H9 (cell line): ENCODE data around the gene ANAPC10. TPM values are rescaled to one million over a fixed set of nuclear protein-coding genes. Genes with fewer than 3 reads are reported as not detected.

ENCODE experiments used
- DNase-seq: peaks from one replicate; pipeline ENCODE4 v3.0.0-alpha.2; 2017
- H2AFZ ChIP-seq: one replicate; pipeline ENCODE4 v1.6.1; 2013; ENCODE audit warnings: mild to moderate bottlenecking, low read length, control low read depth, moderate library complexity
- H2AK5ac ChIP-seq: 2 replicates; pipeline ENCODE4 v1.6.1; 2013; ENCODE audit warnings: low read length, control low read depth, mixed read lengths; ENCODE audit not compliant: insufficient read length
- H2BK120ac ChIP-seq: one replicate; pipeline ENCODE4 v1.6.1; 2013; ENCODE audit warnings: low read depth, mild to moderate bottlenecking, low read length, control low read depth, inconsistent platforms; ENCODE audit not compliant: poor library complexity, severe bottlenecking
- H2BK12ac ChIP-seq: 2 replicates; pipeline ENCODE4 v1.6.1; 2013; ENCODE audit warnings: low read length, control low read depth, mixed read lengths, low read depth; ENCODE audit not compliant: insufficient read length
- H2BK15ac ChIP-seq: 2 replicates; pipeline ENCODE4 v1.6.1; 2013; ENCODE audit warnings: low read depth, low read length, control low read depth
- H2BK20ac ChIP-seq: one replicate; pipeline ENCODE4 v1.6.1; 2013; ENCODE audit warnings: low read depth, mild to moderate bottlenecking, low read length, control low read depth, inconsistent platforms; ENCODE audit not compliant: poor library complexity, severe bottlenecking
- H2BK5ac ChIP-seq: 2 replicates; pipeline ENCODE4 v1.6.1; 2013; ENCODE audit warnings: low read length, control low read depth, mixed read lengths; ENCODE audit not compliant: insufficient read length
- H3K14ac ChIP-seq: 2 replicates; pipeline ENCODE4 v1.6.1; 2013; ENCODE audit warnings: low read length, control low read depth; ENCODE audit not compliant: insufficient read depth
- H3K18ac ChIP-seq: 2 replicates; pipeline ENCODE4 v1.6.1; 2013; ENCODE audit warnings: low read depth, mild to moderate bottlenecking, mixed read lengths, low read length, control low read depth; ENCODE audit not compliant: insufficient read length
- H3K23ac ChIP-seq: 2 replicates; pipeline ENCODE4 v1.6.1; 2013; ENCODE audit warnings: low read length, control low read depth, mixed read lengths, low read depth; ENCODE audit not compliant: insufficient read length
- H3K23me2 ChIP-seq: 2 replicates; pipeline ENCODE4 v1.6.1; 2013; ENCODE audit warnings: low read depth, mild to moderate bottlenecking, mixed read lengths, low read length, control low read depth; ENCODE audit not compliant: insufficient read length, poor library complexity, severe bottlenecking
- H3K27ac ChIP-seq: 2 replicates; pipeline ENCODE4 v1.5.1; 2013; ENCODE audit warnings: low read length, control low read depth, mixed read lengths, low read depth; ENCODE audit not compliant: insufficient read length
- H3K27me3 ChIP-seq: 2 replicates; pipeline ENCODE4 v1.6.1; 2013; ENCODE audit warnings: low read length, control low read depth, inconsistent platforms; ENCODE audit not compliant: insufficient read depth
- H3K4ac ChIP-seq: 2 replicates; pipeline ENCODE4 v1.6.1; 2013; ENCODE audit warnings: low read depth, mild to moderate bottlenecking, control low read depth, inconsistent platforms, low read length, moderate library complexity
- H3K4me1 ChIP-seq: 2 replicates; pipeline ENCODE4 v1.6.1; 2013; ENCODE audit warnings: low read length, control low read depth, inconsistent platforms; ENCODE audit not compliant: insufficient read depth
- H3K4me2 ChIP-seq: 2 replicates; pipeline ENCODE4 v1.6.1; 2013; ENCODE audit warnings: low read length, control low read depth, mixed read lengths; ENCODE audit not compliant: insufficient read length, insufficient read depth
- H3K56ac ChIP-seq: 2 replicates; pipeline ENCODE4 v1.6.1; 2013; ENCODE audit warnings: low read depth, mild to moderate bottlenecking, mixed read lengths, low read length, control low read depth; ENCODE audit not compliant: insufficient read length
- H3K79me1 ChIP-seq: 2 replicates; pipeline ENCODE4 v1.6.1; 2013; ENCODE audit warnings: low read depth, mild to moderate bottlenecking, moderate library complexity, low read length, control low read depth, inconsistent platforms; ENCODE audit not compliant: insufficient read depth, poor library complexity, severe bottlenecking
- H3K79me2 ChIP-seq: 2 replicates; pipeline ENCODE4 v1.6.1; 2013; ENCODE audit warnings: low read length, control low read depth, inconsistent platforms; ENCODE audit not compliant: insufficient read depth
- H3K9ac ChIP-seq: 2 replicates; pipeline ENCODE4 v1.6.1; 2013; ENCODE audit warnings: low read length, control low read depth, mixed read lengths; ENCODE audit not compliant: insufficient read length; ENCODE audit errors: extremely low read depth
- H3K9me3 ChIP-seq: one replicate; pipeline ENCODE4 v1.6.1; 2013; ENCODE audit warnings: low read depth, low read length, inconsistent platforms; ENCODE audit not compliant: control insufficient read depth
- H3T11ph ChIP-seq: one replicate; pipeline ENCODE4 v1.6.1; 2013; ENCODE audit warnings: mild to moderate bottlenecking, low read length, control low read depth, inconsistent platforms
- H4K20me1 ChIP-seq: one replicate; pipeline ENCODE4 v1.6.1; 2013; ENCODE audit not compliant: control insufficient read depth, insufficient read length, insufficient read depth
- H4K5ac ChIP-seq: 2 replicates; pipeline ENCODE4 v1.6.1; 2013; ENCODE audit warnings: low read depth, mild to moderate bottlenecking, mixed read lengths, low read length, control low read depth; ENCODE audit not compliant: insufficient read length
- H4K8ac ChIP-seq: replicated peaks from 2 replicates; pipeline ENCODE4 v1.6.1; 2013; ENCODE audit warnings: low read length, control low read depth, mixed read lengths, low read depth; ENCODE audit not compliant: insufficient read length
- H4K91ac ChIP-seq: 2 replicates; pipeline ENCODE4 v1.6.1; 2013; ENCODE audit warnings: low read depth, mild to moderate bottlenecking, moderate library complexity, mixed read lengths, low read length, control low read depth; ENCODE audit not compliant: insufficient read length
- H3K27ac Mint-ChIP-seq, 3 experiments: 2 replicates in 2 of 3; 3 replicates in 1 of 3; pipeline ENCODE4 v1.8.0; 2020 to 2021; ENCODE audit warnings: mixed read lengths in 3 of 3, mild to moderate bottlenecking in 1 of 3, moderate library complexity in 1 of 3
- H3K27me3 Mint-ChIP-seq: 2 replicates; pipeline ENCODE4 v1.8.0; 2021; ENCODE audit warnings: low read depth, mild to moderate bottlenecking, moderate library complexity, mixed read lengths
- H3K36me3 Mint-ChIP-seq, 3 experiments: 2 replicates in 2 of 3; 3 replicates in 1 of 3; pipeline ENCODE4 v1.8.0; 2020 to 2021; ENCODE audit warnings: low read depth in 3 of 3, mixed read lengths in 3 of 3; ENCODE audit not compliant: insufficient read depth in 1 of 3
- H3K4me1 Mint-ChIP-seq, 2 experiments: 2 replicates each; pipeline ENCODE4 v1.8.0; 2020; ENCODE audit warnings: mixed read lengths in 2 of 2
- H3K4me3 Mint-ChIP-seq, 2 experiments: 2 replicates in 1 of 2; 3 replicates in 1 of 2; pipeline ENCODE4 v1.8.0; 2020 to 2021; ENCODE audit warnings: mild to moderate bottlenecking in 2 of 2, mixed read lengths in 2 of 2, moderate library complexity in 1 of 2
- H3K9me3 Mint-ChIP-seq, 2 experiments: 2 replicates in 1 of 2; 3 replicates in 1 of 2; pipeline ENCODE4 v1.8.0; 2020; ENCODE audit warnings: mild to moderate bottlenecking in 2 of 2, mixed read lengths in 2 of 2, moderate library complexity in 1 of 2
- WGBS: extraction: QIAGEN DNeasy Blood & Tissue Kit; methylation state at CpG from one replicate; pipeline ENCODE4 v1.1.7; 2013; ENCODE audit warnings: missing lambda C conversion rate, low lambda C conversion rate, mixed read lengths; ENCODE audit not compliant: insufficient read length; ENCODE audit errors: extremely low coverage; 5-methylcytosine and 5-hydroxymethylcytosine counted together
- total RNA-seq: library from RNA; stranded (reverse); gene quantifications from 2 replicates; pipeline ENCODE4 v1.2.1, GENCODE V29; 2021
- TF ChIP-seq, protein P1 (sequence below): fragments of 200-600 bp; sonication (generic); conservative IDR thresholded peaks from 3 replicates; pipeline ENCODE4 v1.8.0; 2021; ENCODE audit warnings: antibody characterized with exemption, mild to moderate bottlenecking

The ANAPC10 gene
- total RNA-seq, 1 experiment from 2014 or later = 25.3 TPM

DNA sequence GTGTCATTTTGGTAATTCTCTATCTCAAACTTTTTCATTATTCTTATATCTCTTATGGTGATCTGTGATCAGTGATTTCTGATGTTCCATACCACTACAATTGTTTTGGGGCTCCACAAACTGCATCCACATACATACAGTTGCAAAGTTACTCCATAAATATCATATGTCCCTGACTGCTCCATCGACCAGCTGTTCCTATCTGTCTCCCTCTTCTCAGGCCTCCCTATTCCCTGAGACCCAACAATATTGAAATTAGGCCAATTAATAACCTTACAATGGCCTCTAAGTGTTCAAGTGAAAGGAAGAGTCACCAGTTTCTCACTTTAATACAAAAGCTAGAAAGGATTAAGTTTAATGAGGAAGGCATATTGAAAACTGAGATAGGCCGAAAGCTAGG lies 108.7 kb downstream of the ANAPC10 start:
- Histone ChIP-seq H3K9ac (no peak overlapping the region), H4K91ac (no peak overlapping the region), H2BK12ac (no peak overlapping the region), H3K79me2 (no peaks in the 10 kb centered on the region), H2BK5ac (no peak overlapping the region), H3K27ac (no peak overlapping the region), H3K4me1 (no peaks in the 10 kb centered on the region), H3K4me2 (no peak overlapping the region), H3K56ac (no peak overlapping the region), H3K27me3 (no peaks in the 10 kb centered on the region), H3K4ac (no peak overlapping the region), H2BK120ac (no peak overlapping the region), H4K20me1 (no peaks in the 10 kb centered on the region), H3K14ac (no peak overlapping the region), H3K23ac (no peak overlapping the region), H3K18ac (no peak overlapping the region), H3K79me1 (no peaks in the 10 kb centered on the region), H2AK5ac (no peak overlapping the region), H4K5ac (no peak overlapping the region), H4K8ac (no peak overlapping the region), H3K23me2 (no peaks in the 10 kb centered on the region), H3T11ph (no peak overlapping the region), H3K9me3 (no peaks in the 10 kb centered on the region), H2BK20ac (no peak overlapping the region), H2BK15ac (no peak overlapping the region), H2AFZ (no peak overlapping the region)
- DNase-seq = no peak
- peaks cover 0 to 4% (median 0%) of the 10 kb centered on the region in 3 experiments; a peak in 1 of 7 replicates for H3K36me3 Mint-ChIP-seq
- peaks cover 2 to 4% of the 10 kb centered on the region in 2 experiments for H3K4me1 Mint-ChIP-seq
- H3K27me3 Mint-ChIP-seq = no peaks in the 10 kb centered on the region
- no peak overlapping the region for H3K4me3 Mint-ChIP-seq
- no peaks in the 10 kb centered on the region for H3K9me3 Mint-ChIP-seq
- no peak overlapping the region for H3K27ac Mint-ChIP-seq
- no CpG with 5 or more reads among the region's 2 CpGs for WGBS
- TF ChIP-seq, protein P1, sequence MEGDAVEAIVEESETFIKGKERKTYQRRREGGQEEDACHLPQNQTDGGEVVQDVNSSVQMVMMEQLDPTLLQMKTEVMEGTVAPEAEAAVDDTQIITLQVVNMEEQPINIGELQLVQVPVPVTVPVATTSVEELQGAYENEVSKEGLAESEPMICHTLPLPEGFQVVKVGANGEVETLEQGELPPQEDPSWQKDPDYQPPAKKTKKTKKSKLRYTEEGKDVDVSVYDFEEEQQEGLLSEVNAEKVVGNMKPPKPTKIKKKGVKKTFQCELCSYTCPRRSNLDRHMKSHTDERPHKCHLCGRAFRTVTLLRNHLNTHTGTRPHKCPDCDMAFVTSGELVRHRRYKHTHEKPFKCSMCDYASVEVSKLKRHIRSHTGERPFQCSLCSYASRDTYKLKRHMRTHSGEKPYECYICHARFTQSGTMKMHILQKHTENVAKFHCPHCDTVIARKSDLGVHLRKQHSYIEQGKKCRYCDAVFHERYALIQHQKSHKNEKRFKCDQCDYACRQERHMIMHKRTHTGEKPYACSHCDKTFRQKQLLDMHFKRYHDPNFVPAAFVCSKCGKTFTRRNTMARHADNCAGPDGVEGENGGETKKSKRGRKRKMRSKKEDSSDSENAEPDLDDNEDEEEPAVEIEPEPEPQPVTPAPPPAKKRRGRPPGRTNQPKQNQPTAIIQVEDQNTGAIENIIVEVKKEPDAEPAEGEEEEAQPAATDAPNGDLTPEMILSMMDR = no peak
